ENCODE results near the gene LRIT3.

LRIT3 gene

GRCh38 chr4:109816894-109817293 is 31.0 kb upstream of the LRIT3 start:
- Histone ChIP-seq H3K9me3 (no peaks in the 10 kb centered on the region), H3K36me3 (peaks cover 0 to 9% (median 8%) of the 10 kb centered on the region in 3 donors), H3K4me3 (no peak overlapping the region), H3K27ac (no peak overlapping the region), H3K4me1 (peaks cover 0 to 18% (median 12%) of the 10 kb centered on the region in 4 donors), H3K27me3 (no peaks in the 10 kb centered on the region)
- DNase-seq: no peak
- intact Hi-C loops (cut with DNase I; ENCODE audit: low total_unique reads): loop anchor here (5.0 to 10.0 kb wide), 3 partner anchors 115 to 1192 kb away; partner anchors contain the start of genes CASP6, RPL34 and SEC24B
- no peak for TF ChIP-seq CTCF (IDR thresholded peaks at IDR 0.05)

GRCh38 chr4:109818268-109818667 is 29.6 kb upstream of the LRIT3 start:
- no peak for TF ChIP-seq CTCF (IDR thresholded peaks at IDR 0.05)
- H3K27ac ChIP-seq: no peak overlapping the region
- H3K27me3 ChIP-seq: no peaks in the 10 kb centered on the region
- intact Hi-C loops (cut with DNase I; ENCODE audit: low total_unique reads): loop anchor here (5.0 to 10.0 kb wide), 3 partner anchors 116 to 1193 kb away; partner anchors contain the start of genes CASP6, RPL34 and SEC24B
- no peaks in the 10 kb centered on the region for H3K9me3 ChIP-seq
- no peak for DNase-seq
- H3K4me3 ChIP-seq: no peak overlapping the region
- H3K4me1 ChIP-seq: peaks cover 0 to 18% (median 12%) of the 10 kb centered on the region in 4 donors
- H3K36me3 ChIP-seq: peaks cover 0 to 21% (median 18%) of the 10 kb centered on the region in 3 donors

- no peak overlapping the region for H3K4me3 ChIP-seq
- H3K27me3 ChIP-seq: no peaks in the 10 kb centered on the region
- no peak for DNase-seq
- H3K4me1 ChIP-seq: peaks cover 0 to 14% (median 12%) of the 10 kb centered on the region in 4 donors
- no peak for TF ChIP-seq CTCF (IDR thresholded peaks at IDR 0.05)
- H3K9me3 ChIP-seq: no peaks in the 10 kb centered on the region
- H3K27ac ChIP-seq: no peak overlapping the region
- intact Hi-C loops (cut with DNase I; ENCODE audit: low total_unique reads): no loop called here
- H3K36me3 ChIP-seq: peaks cover 13 to 42% (median 29%) of the 10 kb centered on the region in 3 donors
Measured at GRCh38 chr4:109820563-109820962, 27.3 kb upstream of the LRIT3 start.

GRCh38 chr4:109821185-109821584 is 26.7 kb upstream of the LRIT3 start:
- Histone ChIP-seq H3K27ac (no peak overlapping the region), H3K4me1 (peaks cover 0 to 11% (median 10%) of the 10 kb centered on the region in 4 donors), H3K9me3 (no peaks in the 10 kb centered on the region), H3K4me3 (no peak overlapping the region), H3K27me3 (no peaks in the 10 kb centered on the region), H3K36me3 (peaks cover 13 to 42% (median 29%) of the 10 kb centered on the region in 3 donors)
- DNase-seq: no peak
- intact Hi-C loops (cut with DNase I; ENCODE audit: low total_unique reads): no loop called here
- TF ChIP-seq CTCF (IDR thresholded peaks at IDR 0.05): no peak

GRCh38 chr4:109826719-109827118 is 21.2 kb upstream of the LRIT3 start:
- TF ChIP-seq CTCF (IDR thresholded peaks at IDR 0.05): peak; percentile 47 to 51
- Histone ChIP-seq H3K27ac (no peak overlapping the region), H3K4me1 (no peaks in the 10 kb centered on the region), H3K4me3 (no peak overlapping the region), H3K9me3 (no peaks in the 10 kb centered on the region), H3K36me3 (peaks cover 13 to 33% (median 31%) of the 10 kb centered on the region in 3 donors), H3K27me3 (no peaks in the 10 kb centered on the region)
- intact Hi-C loops (cut with DNase I; ENCODE audit: low total_unique reads): no loop called here
- no peak for DNase-seq

- Histone ChIP-seq H3K27ac (no peak within 1 kb of the TSS), H3K4me1 (no peaks in the 10 kb centered on the region), H3K9me3 (no peaks in the 10 kb centered on the region), H3K27me3 (no peaks in the 10 kb centered on the region), H3K4me3 (no peak within 1 kb of the TSS), H3K36me3 (peaks cover 13 to 27% (median 26%) of the 10 kb centered on the region in 3 donors)
- TF ChIP-seq CTCF (IDR thresholded peaks at IDR 0.05): no peak
- intact Hi-C loops (cut with DNase I; ENCODE audit: low total_unique reads): no loop called here
- DNase-seq: no peak
Measured at GRCh38 chr4:109827672-109828071, 20.2 kb upstream of the LRIT3 start, which contains the start of gene RRH. Gene RRH, plus strand, starts transcription at chr4:109827972. Its CDS starts 56 bp downstream, at chr4:109828028.
